ENCODE results near the gene SMIM5.

SMIM5 gene

DNA sequence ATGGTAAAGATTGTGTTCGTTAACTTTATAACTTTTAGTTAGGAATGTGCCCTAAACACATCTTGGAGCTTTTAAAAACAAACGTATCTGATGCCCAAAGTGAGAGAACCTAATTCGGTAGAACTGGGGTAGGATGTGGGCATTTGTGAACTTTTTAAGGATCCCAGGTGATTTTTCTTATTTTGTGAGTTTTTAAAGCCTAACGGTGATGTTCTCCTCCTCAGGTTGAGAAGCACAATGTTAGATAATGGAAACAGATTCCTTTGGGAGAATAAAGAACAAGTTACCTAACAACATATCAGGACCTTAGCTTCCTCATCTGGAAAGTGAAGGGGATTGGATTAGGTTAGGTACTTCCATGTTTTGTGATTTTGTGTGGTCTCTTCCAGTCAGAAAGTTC is 34.6 kb downstream of the SMIM5 start:
- no peak for DNase-seq (ENCODE audit: low read depth)

DNA sequence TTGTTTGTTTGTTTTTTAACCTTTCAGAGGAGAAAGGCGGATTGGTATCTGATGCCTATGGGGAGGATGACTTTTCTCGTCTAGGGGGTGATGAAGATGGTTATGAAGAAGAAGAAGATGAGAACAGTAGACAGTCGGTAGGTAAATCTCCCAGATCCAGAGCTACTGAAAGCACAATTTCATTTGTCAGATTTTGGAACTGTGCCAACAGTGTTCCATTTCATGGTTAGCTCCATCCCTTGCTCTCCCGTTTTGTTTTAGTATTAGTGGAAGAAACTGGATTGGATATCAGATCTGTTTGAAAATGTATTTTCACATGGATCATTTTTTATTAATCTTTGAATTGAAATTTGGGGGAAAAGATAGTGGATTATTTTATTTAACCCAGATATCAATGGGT is 35.3 kb downstream of the SMIM5 start:
- no peak for DNase-seq (ENCODE audit: low read depth)

DNA sequence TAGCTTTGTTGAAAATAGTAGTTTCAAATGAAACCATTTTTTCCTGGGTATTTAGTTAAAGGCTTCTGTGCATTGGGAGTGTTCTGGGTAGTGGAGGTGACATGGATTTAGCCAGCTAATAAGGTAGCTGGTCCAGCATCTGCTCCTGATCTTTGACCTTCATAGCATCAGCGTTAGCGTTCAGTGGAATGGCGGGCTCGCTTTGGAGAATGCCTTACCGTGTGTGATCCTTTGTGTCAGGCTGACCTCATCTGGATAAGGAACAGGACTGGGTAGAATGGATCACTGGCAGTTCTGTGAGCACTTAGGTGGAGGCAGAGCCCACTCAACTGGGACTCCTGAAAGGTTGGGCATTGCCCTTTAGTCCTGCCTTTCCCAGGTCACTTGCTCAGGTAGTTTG is 37.6 kb downstream of the SMIM5 start:
- DNase-seq (ENCODE audit: low read depth): no peak

DNA sequence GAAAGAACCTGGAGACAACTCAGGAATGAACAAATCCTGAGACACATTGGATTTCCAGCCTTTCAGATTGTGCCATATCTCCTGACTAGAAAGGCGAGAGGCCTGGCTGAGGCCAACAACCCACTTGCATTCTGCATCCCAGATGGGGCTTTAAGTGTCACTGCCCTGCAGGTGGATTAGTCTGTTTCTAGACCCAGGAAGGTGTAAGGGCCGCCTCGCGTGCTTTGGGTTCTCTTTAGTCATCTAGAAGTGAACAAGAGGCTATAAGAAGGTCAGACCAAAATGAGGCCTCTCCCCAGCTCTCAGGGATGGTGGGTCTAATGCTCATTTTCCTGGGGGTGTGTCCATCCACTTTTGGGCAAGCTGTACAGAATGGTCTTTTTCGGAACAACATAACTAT is 38.8 kb downstream of the SMIM5 start:
- DNase-seq (ENCODE audit: low read depth): no peak

DNA sequence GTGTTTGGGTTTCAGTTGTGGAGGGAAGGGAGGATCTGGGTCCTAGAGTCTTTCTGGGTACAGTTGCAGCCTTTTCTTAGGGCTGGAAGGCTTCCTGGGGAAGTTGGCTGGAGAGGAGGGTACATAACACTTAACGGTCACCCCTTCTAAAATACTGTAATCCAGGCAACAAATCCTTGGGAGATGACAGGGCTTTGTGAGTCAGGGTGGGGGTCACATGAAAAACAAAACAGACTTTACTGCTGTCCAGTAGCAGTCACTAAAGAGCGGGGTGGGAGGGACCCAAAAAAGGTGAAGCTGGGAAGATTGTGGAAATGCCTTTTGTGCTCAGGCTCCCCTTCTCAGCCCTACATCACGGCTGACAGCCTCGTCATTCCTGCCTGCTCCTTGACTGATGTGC is 40.3 kb downstream of the SMIM5 start:
- DNase-seq (ENCODE audit: low read depth): no peak

DNA sequence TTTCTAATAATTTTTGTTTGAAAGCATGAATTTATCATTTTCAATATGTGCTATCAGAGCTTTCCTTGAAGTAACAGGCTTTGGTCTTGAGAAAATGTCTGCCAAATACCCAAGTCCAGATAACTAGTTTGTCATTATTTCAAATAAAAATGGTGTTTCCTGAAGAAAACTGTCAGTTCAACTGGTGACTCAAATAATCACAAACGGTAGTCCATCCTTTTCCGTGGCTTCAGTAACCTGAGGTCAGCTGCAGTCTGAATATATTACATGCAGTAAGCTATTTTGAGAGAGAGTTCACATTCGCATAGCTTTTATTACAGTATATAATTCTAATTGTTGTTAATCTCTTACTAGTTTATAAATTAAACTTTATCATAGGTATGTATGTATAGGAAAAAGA is 43.2 kb downstream of the SMIM5 start:
- DNase-seq (ENCODE audit: low read depth): no peak

DNA sequence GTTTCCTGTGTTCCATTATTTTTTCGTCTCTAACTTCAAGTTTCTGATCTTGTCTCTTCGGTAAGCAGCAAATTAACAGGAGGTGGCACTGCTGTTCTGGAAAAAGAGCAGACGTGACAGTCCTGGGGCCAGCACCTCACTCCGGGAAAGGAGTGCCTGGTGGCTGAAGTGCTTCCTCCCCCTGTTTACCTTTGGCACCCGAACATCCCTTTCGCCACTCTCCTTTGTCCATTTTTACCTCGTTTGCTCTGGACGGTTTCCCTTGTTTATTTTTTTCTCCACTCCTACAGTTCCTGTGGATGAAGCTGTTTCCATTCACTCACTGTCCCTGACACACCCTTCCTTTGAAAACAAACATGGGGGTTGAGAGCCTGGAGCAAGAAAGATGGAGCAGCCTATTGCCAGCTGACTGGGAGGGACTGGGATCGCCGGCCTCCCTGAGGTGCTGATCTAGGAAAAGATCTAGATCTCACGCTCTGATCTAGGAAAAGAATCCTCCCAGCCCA is 46.5 kb downstream of the SMIM5 start:
- no peak for DNase-seq (ENCODE audit: low read depth)

DNA sequence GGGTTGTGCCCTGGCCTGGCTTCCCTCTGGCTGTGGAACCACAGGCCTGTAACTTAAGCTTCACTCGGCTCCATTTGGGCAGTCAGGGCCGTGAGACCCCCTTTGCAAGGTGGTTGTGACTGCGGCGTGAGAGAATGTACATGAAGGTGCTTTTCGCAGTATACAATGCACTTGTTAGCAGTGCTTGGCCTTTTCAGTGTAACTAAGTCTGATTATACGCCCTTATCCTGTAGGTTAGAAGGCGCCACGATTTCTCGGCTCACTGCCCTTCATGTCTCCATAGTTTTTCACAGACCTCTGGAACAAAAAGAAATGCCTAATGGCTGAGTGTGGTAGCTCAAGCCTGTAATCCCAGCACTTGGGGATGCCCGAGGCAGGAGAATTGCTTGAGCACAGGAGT is 47.2 kb downstream of the SMIM5 start:
- no peak for DNase-seq (ENCODE audit: low read depth)

DNA sequence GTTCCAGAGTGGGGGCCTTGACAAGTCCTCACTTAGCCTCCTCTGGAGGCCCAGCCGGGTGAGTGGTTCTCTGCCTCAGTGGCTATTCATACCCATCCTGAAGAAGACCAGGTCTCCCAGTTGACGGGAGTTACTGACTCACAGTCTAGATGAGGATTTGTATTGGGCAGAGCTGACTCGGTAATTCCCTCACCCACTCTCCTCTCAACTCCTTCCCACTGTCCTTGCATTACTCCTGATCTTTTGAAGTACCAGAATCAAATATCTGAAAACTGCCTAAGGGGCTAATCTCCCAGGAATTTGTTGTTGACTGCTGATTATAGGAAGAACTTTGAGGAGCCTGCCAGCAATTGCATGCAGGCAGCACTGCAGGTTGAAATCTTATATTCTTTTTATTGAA is 48.1 kb downstream of the SMIM5 start:
- no peak for DNase-seq (ENCODE audit: low read depth)

DNA sequence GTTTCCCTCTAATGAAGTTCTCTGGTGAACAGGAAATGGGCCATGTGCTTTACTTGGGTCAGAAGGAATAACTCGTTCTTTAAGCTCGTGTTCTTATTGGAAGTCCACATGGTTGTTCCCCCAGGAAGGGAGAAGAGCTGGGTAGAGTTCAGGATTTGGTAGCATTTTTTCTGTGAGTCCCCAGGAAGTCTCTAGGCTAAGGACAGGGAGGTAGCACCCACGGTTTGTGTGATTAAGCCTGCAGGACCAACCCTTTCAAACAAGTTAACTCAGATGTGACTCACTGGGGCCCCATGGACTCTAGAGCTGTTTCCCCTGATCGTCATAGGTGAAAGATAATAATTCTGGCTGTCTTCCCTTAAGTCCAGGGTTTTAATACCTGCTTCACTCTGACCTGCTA is 50.3 kb downstream of the SMIM5 start:
- no peak for DNase-seq (ENCODE audit: low read depth)

DNA sequence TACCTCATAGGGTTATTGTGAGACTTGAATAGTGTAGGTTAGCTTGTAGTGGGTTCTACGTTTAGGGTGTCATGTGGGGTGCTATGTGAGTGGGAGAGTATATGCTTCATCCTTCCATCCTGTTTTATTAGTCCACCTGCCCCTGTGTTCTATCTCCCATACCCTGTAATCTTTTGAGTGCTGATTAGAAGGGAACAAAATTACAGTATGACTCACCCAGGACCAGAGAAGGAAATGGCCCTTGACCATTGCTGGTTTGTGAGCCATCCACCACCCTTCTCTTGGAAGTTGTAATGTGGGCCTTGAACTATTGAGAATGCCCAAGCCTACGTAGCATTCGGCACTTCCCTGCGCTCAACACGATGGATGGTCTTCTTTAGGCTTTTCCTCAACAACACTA is 51.0 kb downstream of the SMIM5 start:
- DNase-seq (ENCODE audit: low read depth): no peak

DNA sequence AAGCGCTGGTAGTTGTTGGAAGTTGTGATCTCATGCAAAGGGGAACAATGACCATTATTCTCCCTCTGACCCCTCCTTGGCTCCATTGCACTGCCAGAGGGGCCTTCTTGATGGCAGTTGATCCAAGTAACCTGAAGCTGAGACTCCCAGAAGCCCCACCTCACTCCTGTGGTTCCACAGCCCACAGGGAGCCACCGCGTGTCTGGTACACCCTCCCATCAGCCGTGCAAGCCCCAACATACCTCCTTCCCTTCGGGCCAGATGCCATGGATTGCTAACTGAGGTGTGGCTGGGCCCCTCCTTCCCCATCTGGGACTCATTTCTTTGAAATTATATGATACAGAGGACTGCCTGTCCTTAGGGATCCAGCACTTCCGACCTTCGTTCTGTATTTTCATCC is 51.7 kb downstream of the SMIM5 start:
- DNase-seq (ENCODE audit: low read depth): no peak

DNA sequence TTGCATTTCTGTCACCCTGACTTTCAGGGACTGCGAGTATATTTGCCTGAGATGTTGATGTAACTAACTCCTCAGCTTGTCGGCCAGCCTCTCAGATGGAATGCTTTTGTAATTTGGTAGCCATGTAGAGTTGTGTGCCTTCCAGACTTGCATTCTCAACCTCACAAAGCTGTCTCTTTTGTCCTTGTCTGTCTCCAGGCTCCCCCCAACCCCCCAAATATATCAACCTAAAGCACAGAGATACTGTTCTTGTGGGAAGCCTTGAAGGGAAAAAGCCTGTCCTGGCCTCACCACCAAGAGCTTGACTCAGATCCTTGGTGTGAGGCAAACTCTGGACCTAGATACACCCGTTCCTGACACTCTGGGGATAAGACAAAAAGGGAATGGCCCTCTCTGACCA is 52.3 kb downstream of the SMIM5 start:
- no peak for DNase-seq (ENCODE audit: low read depth)

DNA sequence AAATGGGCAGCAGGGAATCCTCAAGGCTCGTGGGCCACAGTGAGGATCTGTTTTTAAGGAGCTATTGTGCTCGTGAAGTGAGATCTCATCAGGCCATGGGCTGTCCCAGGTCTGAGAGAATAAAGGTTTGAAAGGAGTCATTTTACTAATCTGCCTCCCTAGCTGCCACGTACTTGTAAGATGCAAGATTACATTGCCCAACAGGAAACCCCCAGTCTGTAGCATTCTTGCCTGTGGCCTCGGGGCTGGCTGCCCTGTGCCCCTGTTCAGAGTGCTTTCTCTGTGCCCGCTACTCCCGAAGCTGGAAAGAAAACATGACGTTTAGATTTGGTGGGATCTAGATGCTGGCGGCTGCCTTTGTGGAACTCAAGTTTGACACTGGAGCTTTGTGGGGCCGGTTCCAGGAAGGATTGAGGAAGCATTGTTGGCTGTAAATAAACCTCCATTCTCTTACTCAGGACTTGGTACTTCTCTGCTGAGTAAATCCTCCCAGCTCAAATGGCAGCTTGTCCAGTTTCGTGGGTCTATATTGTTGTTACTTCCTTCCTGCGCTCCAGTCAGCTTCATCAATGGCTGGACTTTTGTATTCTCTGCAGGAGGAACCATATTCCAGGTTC is 55.1 kb downstream of the SMIM5 start:
- no peak for DNase-seq (ENCODE audit: low read depth)

DNA sequence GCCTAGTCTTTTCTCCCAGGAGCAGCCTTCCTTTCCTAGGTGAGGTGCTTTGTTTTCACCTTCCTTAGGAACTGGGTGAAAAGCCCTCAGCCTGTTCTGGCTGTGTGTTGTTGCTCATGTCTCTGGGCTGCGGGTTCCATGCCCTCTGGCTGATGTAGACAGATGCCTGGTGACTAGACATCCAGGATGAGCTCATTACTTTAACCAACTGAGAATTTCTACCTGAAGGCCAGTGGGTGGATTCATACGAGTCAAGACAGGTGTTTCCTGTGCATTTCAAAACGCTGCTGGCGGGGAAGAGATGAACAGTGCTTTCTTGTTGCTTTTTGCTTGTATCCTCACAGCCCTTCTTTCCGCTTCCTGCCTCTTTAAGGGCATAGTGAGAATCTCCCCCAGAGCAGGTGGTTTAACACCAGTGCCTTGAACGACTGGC is 56.2 kb downstream of the SMIM5 start:
- DNase-seq (ENCODE audit: low read depth): no peak
